IMR-90 (cell line): ENCODE measurements around the gene KRT72. TPM values are rescaled to one million over a fixed set of nuclear protein-coding genes. Genes with fewer than 3 reads are reported as not detected.

Source experiments
- ATAC-seq: fragments of 200-7000 bp; cut with Tn5 transposase; 2 replicates; pipeline ENCODE4 v1.9.1; 2020; ENCODE audit warnings: low read depth, mild to moderate bottlenecking, moderate library complexity
- BruUV-seq: library from RNA; stranded (reverse); fragments of 400-500 nt; replicated peaks from 2 replicates; lab custom pipeline; 2021; lab: Mats Ljungman, UMichigan
- CTCF ChIA-PET: fragments of 300-600 bp; formaldehyde crosslinking; extraction: SDS; loops from one replicate; lab custom pipeline; 2021; ENCODE audit warnings: antibody characterized with exemption; lab: Yijun Ruan, JAX
- POLR2A ChIA-PET: fragments of 300-600 bp; sonication (Branson Sonifier 250); formaldehyde crosslinking; loops from one replicate; lab custom pipeline; 2022; ENCODE audit warnings: antibody characterized with exemption; ENCODE audit not compliant: unreplicated experiment; lab: Charles Lee
- DNase-seq: peaks from one replicate; pipeline ENCODE4 v3.0.0; 2013
- H2AFZ ChIP-seq: replicated peaks from 2 replicates; pipeline ENCODE3; 2013; ENCODE audit warnings: low read length, mild to moderate bottlenecking; ENCODE audit not compliant: poor library complexity
- H2AK5ac ChIP-seq: 2 replicates; pipeline ENCODE4 v1.6.1; 2013; ENCODE audit warnings: low read depth, low read length, inconsistent platforms
- H2AK9ac ChIP-seq: replicated peaks from 2 replicates; pipeline ENCODE3; 2013; ENCODE audit warnings: mild to moderate bottlenecking, low read depth, low read length, moderate library complexity; ENCODE audit not compliant: poor library complexity
- H2BK120ac ChIP-seq: 2 replicates; pipeline ENCODE4 v1.6.1; 2013; ENCODE audit warnings: low read depth, low read length, inconsistent platforms
- H2BK15ac ChIP-seq: 3 replicates; pipeline ENCODE4 v1.6.1; 2013; ENCODE audit warnings: low read depth, low read length, inconsistent platforms
- H2BK20ac ChIP-seq: 2 replicates; pipeline ENCODE4 v1.6.1; 2013; ENCODE audit warnings: low read depth, mild to moderate bottlenecking, inconsistent platforms, low read length, moderate library complexity
- H2BK5ac ChIP-seq: 2 replicates; pipeline ENCODE4 v1.6.1; 2013; ENCODE audit warnings: mild to moderate bottlenecking, low read depth, low read length, inconsistent platforms; ENCODE audit not compliant: poor library complexity, severe bottlenecking
- H3K14ac ChIP-seq: replicated peaks from 2 replicates; pipeline ENCODE4 v1.6.1; 2013; ENCODE audit warnings: low read depth, low read length, inconsistent platforms
- H3K18ac ChIP-seq: 2 replicates; pipeline ENCODE4 v1.6.1; 2013; ENCODE audit warnings: low read depth, low read length, control low read depth
- H3K23ac ChIP-seq: 2 replicates; pipeline ENCODE4 v1.6.1; 2013; ENCODE audit warnings: low read depth, low read length, inconsistent platforms
- H3K27ac ChIP-seq: 2 replicates; pipeline ENCODE4 v1.5.1; 2013; ENCODE audit warnings: mild to moderate bottlenecking, control low read depth, low read length; ENCODE audit not compliant: insufficient read depth
- H3K27me3 ChIP-seq: 2 replicates; pipeline ENCODE4 v1.6.1; 2013; ENCODE audit warnings: low read length; ENCODE audit not compliant: control insufficient read depth, insufficient read depth
- H3K36me3 ChIP-seq: 2 replicates; pipeline ENCODE4 v1.6.1; 2013; ENCODE audit warnings: low read length, mixed read lengths; ENCODE audit not compliant: control insufficient read depth, insufficient read depth
- H3K4ac ChIP-seq: 2 replicates; pipeline ENCODE4 v1.6.1; 2013; ENCODE audit warnings: low read depth, low read length, inconsistent platforms
- H3K4me1 ChIP-seq: 2 replicates; pipeline ENCODE4 v1.6.1; 2013; ENCODE audit warnings: low read length, mixed read lengths; ENCODE audit not compliant: control insufficient read depth, insufficient read depth
- H3K4me2 ChIP-seq: 2 replicates; pipeline ENCODE4 v1.6.1; 2013; ENCODE audit warnings: low read depth, mild to moderate bottlenecking, control low read depth, low read length, moderate library complexity
- H3K4me3 ChIP-seq: 2 replicates; pipeline ENCODE4 v1.5.1; 2013; ENCODE audit warnings: low read depth, mild to moderate bottlenecking, control low read depth, low read length, moderate library complexity; ENCODE audit not compliant: insufficient read depth
- H3K56ac ChIP-seq: 2 replicates; pipeline ENCODE4 v1.6.1; 2013; ENCODE audit warnings: low read length, inconsistent platforms; ENCODE audit not compliant: insufficient read depth; ENCODE audit errors: extremely low read depth
- H3K79me1 ChIP-seq, 2 experiments: 2 replicates each; pipeline ENCODE4 v1.6.1; 2013; ENCODE audit warnings: low read length in 2 of 2, inconsistent platforms in 1 of 2, low read depth in 1 of 2
- H3K9ac ChIP-seq: 2 replicates; pipeline ENCODE4 v1.6.1; 2013; ENCODE audit warnings: low read depth, low read length, control low read depth
- H3K9me1 ChIP-seq: 2 replicates; pipeline ENCODE4 v1.6.1; 2013; ENCODE audit warnings: low read length, inconsistent platforms; ENCODE audit not compliant: insufficient read depth
- H3K9me3 ChIP-seq: 2 replicates; pipeline ENCODE4 v1.6.1; 2013; ENCODE audit warnings: low read length; ENCODE audit not compliant: control insufficient read depth, insufficient read depth
- H4K20me1 ChIP-seq: 2 replicates; pipeline ENCODE4 v1.6.1; 2013; ENCODE audit warnings: low read length, inconsistent platforms; ENCODE audit not compliant: insufficient read depth
- H4K5ac ChIP-seq: 2 replicates; pipeline ENCODE4 v1.6.1; 2013; ENCODE audit warnings: mild to moderate bottlenecking, low read depth, low read length, control low read depth
- H4K8ac ChIP-seq, 2 experiments: 2 replicates each; pipeline ENCODE4 v1.6.1; 2013; ENCODE audit warnings: low read depth in 2 of 2, low read length in 2 of 2, control low read depth in 1 of 2, inconsistent platforms in 1 of 2
- H4K91ac ChIP-seq: 2 replicates; pipeline ENCODE4 v1.6.1; 2013; ENCODE audit warnings: low read depth, low read length, inconsistent platforms; ENCODE audit not compliant: insufficient read depth
- BHLHE40 ChIP-seq: fragments of 150-350 bp; IDR thresholded peaks from 2 replicates; pipeline ENCODE4 v1.6.1; 2016; ENCODE audit warnings: mild to moderate bottlenecking, low read depth, low read length
- CEBPB ChIP-seq: IDR thresholded peaks from 2 replicates; pipeline ENCODE4 v1.6.1; 2012; ENCODE audit warnings: low read depth, low read length, improper control_type of control experiment
- CHD1 ChIP-seq: IDR thresholded peaks from 2 replicates; pipeline ENCODE4 v1.6.1; 2012; ENCODE audit warnings: low read depth, low read length, improper control_type of control experiment
- FOS ChIP-seq: fragments of 150-350 bp; IDR thresholded peaks from 2 replicates; pipeline ENCODE4 v1.6.1; 2016; ENCODE audit warnings: low read depth, low read length
- MAFK ChIP-seq: IDR thresholded peaks from 2 replicates; pipeline ENCODE4 v1.6.1; 2012; ENCODE audit warnings: low read depth, low read length, improper control_type of control experiment
- MAZ ChIP-seq: IDR thresholded peaks from 2 replicates; pipeline ENCODE4 v1.6.1; 2012; ENCODE audit warnings: low read depth, mild to moderate bottlenecking, low read length, improper control_type of control experiment, moderate library complexity, borderline replicate concordance
- MXI1 ChIP-seq: IDR thresholded peaks from 2 replicates; pipeline ENCODE4 v1.6.1; 2012; ENCODE audit warnings: low read depth, mild to moderate bottlenecking, low read length, moderate library complexity, borderline replicate concordance
- NFE2L2 ChIP-seq: fragments of 150-350 bp; IDR thresholded peaks from 2 replicates; pipeline ENCODE4 v1.6.1; 2016; ENCODE audit warnings: low read depth, mild to moderate bottlenecking, low read length
- POLR2A ChIP-seq: IDR thresholded peaks from 2 replicates; pipeline ENCODE4 v1.6.1; 2012; ENCODE audit warnings: mild to moderate bottlenecking, low read depth, low read length
- RAD21 ChIP-seq: IDR thresholded peaks from 2 replicates; pipeline ENCODE4 v1.6.1; 2012; ENCODE audit warnings: low read length, improper control_type of control experiment
- RCOR1 ChIP-seq: IDR thresholded peaks from 2 replicates; pipeline ENCODE4 v1.6.1; 2012; ENCODE audit warnings: mild to moderate bottlenecking, low read length, improper control_type of control experiment; ENCODE audit not compliant: insufficient replicate concordance
- RFX5 ChIP-seq: IDR thresholded peaks from 2 replicates; pipeline ENCODE4 v1.8.0; 2012; ENCODE audit warnings: low read depth, mild to moderate bottlenecking, low read length, moderate library complexity
- SMC3 ChIP-seq: fragments of 150-350 bp; IDR thresholded peaks from 2 replicates; pipeline ENCODE4 v1.6.1; 2016; ENCODE audit warnings: low read depth, mild to moderate bottlenecking, antibody characterized with exemption, low read length, moderate library complexity
- USF2 ChIP-seq: fragments of 150-350 bp; IDR thresholded peaks from 2 replicates; pipeline ENCODE4 v1.6.1; 2017; ENCODE audit warnings: mild to moderate bottlenecking, antibody characterized with exemption, low read length, low read depth
- WGBS, 2 experiments: methylation state at CpG; one replicate each; pipeline versions ENCODE4 v1.1.5 to v1.1.7; 2013; ENCODE audit warnings: missing lambda C conversion rate in 2 of 2; ENCODE audit not compliant: insufficient read length in 1 of 2; ENCODE audit errors: extremely low coverage in 2 of 2; 5-methylcytosine and 5-hydroxymethylcytosine counted together
- dilution Hi-C: fragments of 300-500 bp; cut with HindIII; formaldehyde crosslinking; loops from one replicate; pipeline ENCODE4 v1.14.3; 2018; ENCODE audit warnings: low sequenced_read_pairs; ENCODE audit not compliant: unreplicated experiment
- in situ Hi-C: fragments of 300-500 bp; cut with MboI; formaldehyde crosslinking; loops from 3 replicates; pipeline ENCODE4 v1.14.3; 2019; ENCODE audit warnings: low sequenced_read_pairs, inconsistent platforms, mixed read lengths
- intact Hi-C: fragments of 100-400 bp; cut with micrococcal nuclease; formaldehyde crosslinking; loops from 2 replicates; pipeline ENCODE4 v1.10.0; 2022
- polyA plus RNA-seq, 3 experiments: library from polyadenylated mRNA; depleted of rRNA; stranded (reverse); fragments of >200 nt; gene quantifications; 2 replicates each; pipeline ENCODE4 v1.2.3, GENCODE V29; 2012; ENCODE audit warnings: low replicate concordance in 1 of 3
- total RNA-seq: library from RNA; depleted of rRNA; stranded (reverse); fragments of >200 nt; gene quantifications from 2 replicates; pipeline ENCODE4 v1.2.3, GENCODE V29; 2012
- TF ChIP-seq, protein P1 (sequence below): fragments of 150-350 bp; IDR thresholded peaks from 2 replicates; pipeline ENCODE4 v1.6.1; 2016; ENCODE audit warnings: low read depth, mild to moderate bottlenecking, low read length, moderate library complexity, borderline replicate concordance
- TF ChIP-seq, protein P2 (sequence below): conservative IDR thresholded peaks from 2 replicates; pipeline ENCODE4 v1.5.1; 2012; ENCODE audit warnings: mild to moderate bottlenecking, low read depth, low read length, improper control_type of control experiment

Gene KRT72
- total and polyA plus RNA-seq, 2 of the 4 experiments (the other 2 are of a cell fraction), result not detected

GRCh38 chr12:52615912-52616311 is 14.6 kb upstream of the KRT72 start:
- BruUV-seq, result no TSS peak
- in situ Hi-C loops, result no loop called here
- dilution Hi-C loops, result no loop called here

More at GRCh38 chr12:52615912-52616311, 14.6 kb upstream of the KRT72 start:
- no peaks in the 10 kb centered on the region for H3K9me1 ChIP-seq
- H2BK20ac ChIP-seq, result no peak overlapping the region
- H3K36me3 ChIP-seq, result no peaks in the 10 kb centered on the region
- 85% methylated on average over 5 of the region's 9 CpGs; no CpG with 5 or more reads in 1 of the 2 experiments for WGBS, 2 experiments
- ChIA-PET CTCF (no interaction called here), POLR2A (no interaction called here)
- H3K56ac ChIP-seq, result no peak overlapping the region
- H3K4me1 ChIP-seq, result no peaks in the 10 kb centered on the region
- no peak overlapping the region for H4K5ac ChIP-seq
- no peak overlapping the region for H3K18ac ChIP-seq
- no peak overlapping the region for H3K4ac ChIP-seq
- no peak overlapping the region for H3K23ac ChIP-seq
- no peak for ATAC-seq
- H3K14ac ChIP-seq, result no peak overlapping the region
- peaks cover 29% of the 10 kb centered on the region for H3K27me3 ChIP-seq
- intact Hi-C loops, result no loop called here
- H3K79me1 ChIP-seq, result no peaks in the 10 kb centered on the region
- H3K9me3 ChIP-seq, result no peaks in the 10 kb centered on the region
- no peak overlapping the region for H2BK120ac ChIP-seq
- no peak overlapping the region for H2AK9ac ChIP-seq
- no peak overlapping the region for H4K8ac ChIP-seq
- no peak overlapping the region for H2AFZ ChIP-seq
- no peak for DNase-seq
- H2AK5ac ChIP-seq, result no peak overlapping the region
- H3K9ac ChIP-seq, result no peak overlapping the region
- no peak overlapping the region for H3K4me3 ChIP-seq
- no peak overlapping the region for H2BK5ac ChIP-seq
- H4K91ac ChIP-seq, result no peak overlapping the region
- no peaks in the 10 kb centered on the region for H4K20me1 ChIP-seq
- no peak overlapping the region for H2BK15ac ChIP-seq
- H3K4me2 ChIP-seq, result no peak overlapping the region
- TF ChIP-seq MXI1, result no peak
- no peak for TF ChIP-seq POLR2A
- TF ChIP-seq, protein P1, sequence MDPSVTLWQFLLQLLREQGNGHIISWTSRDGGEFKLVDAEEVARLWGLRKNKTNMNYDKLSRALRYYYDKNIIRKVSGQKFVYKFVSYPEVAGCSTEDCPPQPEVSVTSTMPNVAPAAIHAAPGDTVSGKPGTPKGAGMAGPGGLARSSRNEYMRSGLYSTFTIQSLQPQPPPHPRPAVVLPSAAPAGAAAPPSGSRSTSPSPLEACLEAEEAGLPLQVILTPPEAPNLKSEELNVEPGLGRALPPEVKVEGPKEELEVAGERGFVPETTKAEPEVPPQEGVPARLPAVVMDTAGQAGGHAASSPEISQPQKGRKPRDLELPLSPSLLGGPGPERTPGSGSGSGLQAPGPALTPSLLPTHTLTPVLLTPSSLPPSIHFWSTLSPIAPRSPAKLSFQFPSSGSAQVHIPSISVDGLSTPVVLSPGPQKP, result no peak
- no peak for TF ChIP-seq CHD1
- TF ChIP-seq SMC3, result no peak
- no peak for TF ChIP-seq RAD21
- no peak for TF ChIP-seq BHLHE40
- no peak for TF ChIP-seq MAZ
- TF ChIP-seq, protein P2, sequence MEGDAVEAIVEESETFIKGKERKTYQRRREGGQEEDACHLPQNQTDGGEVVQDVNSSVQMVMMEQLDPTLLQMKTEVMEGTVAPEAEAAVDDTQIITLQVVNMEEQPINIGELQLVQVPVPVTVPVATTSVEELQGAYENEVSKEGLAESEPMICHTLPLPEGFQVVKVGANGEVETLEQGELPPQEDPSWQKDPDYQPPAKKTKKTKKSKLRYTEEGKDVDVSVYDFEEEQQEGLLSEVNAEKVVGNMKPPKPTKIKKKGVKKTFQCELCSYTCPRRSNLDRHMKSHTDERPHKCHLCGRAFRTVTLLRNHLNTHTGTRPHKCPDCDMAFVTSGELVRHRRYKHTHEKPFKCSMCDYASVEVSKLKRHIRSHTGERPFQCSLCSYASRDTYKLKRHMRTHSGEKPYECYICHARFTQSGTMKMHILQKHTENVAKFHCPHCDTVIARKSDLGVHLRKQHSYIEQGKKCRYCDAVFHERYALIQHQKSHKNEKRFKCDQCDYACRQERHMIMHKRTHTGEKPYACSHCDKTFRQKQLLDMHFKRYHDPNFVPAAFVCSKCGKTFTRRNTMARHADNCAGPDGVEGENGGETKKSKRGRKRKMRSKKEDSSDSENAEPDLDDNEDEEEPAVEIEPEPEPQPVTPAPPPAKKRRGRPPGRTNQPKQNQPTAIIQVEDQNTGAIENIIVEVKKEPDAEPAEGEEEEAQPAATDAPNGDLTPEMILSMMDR, result no peak
- TF ChIP-seq MAFK, result no peak
- no peak for TF ChIP-seq RCOR1
- no peak for TF ChIP-seq RFX5
- TF ChIP-seq CEBPB, result no peak
- no peak for TF ChIP-seq USF2
- no peak for TF ChIP-seq FOS
- no peak for TF ChIP-seq NFE2L2
- H3K27ac ChIP-seq, result no peak overlapping the region
